PFSK-1 (cell line): ENCODE data around the gene ICA1.

ENCODE experiments used
- FOXP2 ChIP-seq: optimal IDR thresholded peaks from 2 replicates; pipeline ENCODE3; 2011; ENCODE audit warnings: borderline replicate concordance, control low read depth, inconsistent platforms; ENCODE audit not compliant: insufficient read depth; ENCODE audit errors: extremely low read length, extremely low read depth
- POLR2AphosphoS5 ChIP-seq: IDR thresholded peaks from 2 replicates; pipeline ENCODE4 v1.6.1; 2012; ENCODE audit warnings: low read depth, mild to moderate bottlenecking, control low read depth, low read length, moderate library complexity
- REST ChIP-seq, 2 experiments: IDR thresholded peaks; 2 replicates each; pipeline versions ENCODE4 v1.6.1 to v1.8.0; 2011 to 2012; ENCODE audit warnings: low read depth in 2 of 2, low read length in 2 of 2, control low read depth in 1 of 2, inconsistent platforms in 1 of 2, mild to moderate bottlenecking in 1 of 2, moderate library complexity in 1 of 2; ENCODE audit not compliant: insufficient read depth in 1 of 2

GRCh38 chr7:8208816-8209215 is 53.2 kb downstream of the ICA1 start:
- TF ChIP-seq POLR2AphosphoS5 (no peak), REST (IDR thresholded peaks at IDR 0.05; ENCODE audit: insufficient read depth in 1 of 2, low read depth in 2 of 2, low read length in 2 of 2) (no peak), FOXP2 (no peak)
